HUES64 (cell line): Measurements from ENCODE around the gene PAK4.
"Not testable (repeated sequence)": the region's sequence is repeated elsewhere in the genome, so short reads cannot be mapped to it uniquely, and the experiment has no call there.

ENCODE experiments used
- H3K27ac ChIP-seq: 2 replicates; pipeline ENCODE4 v1.7.0; 2013; ENCODE audit warnings: low read depth, low read length, inconsistent platforms
- H3K27me3 ChIP-seq: 2 replicates; pipeline ENCODE4 v1.6.1; 2013; ENCODE audit warnings: mild to moderate bottlenecking, low read length; ENCODE audit not compliant: insufficient read depth
- H3K36me3 ChIP-seq: 2 replicates; pipeline ENCODE4 v1.6.1; 2013; ENCODE audit warnings: mild to moderate bottlenecking, low read length; ENCODE audit not compliant: insufficient read depth
- H3K4me1 ChIP-seq: 2 replicates; pipeline ENCODE4 v1.6.1; 2013; ENCODE audit warnings: mild to moderate bottlenecking, low read length, moderate library complexity; ENCODE audit not compliant: insufficient read depth
- H3K4me3 ChIP-seq: 2 replicates; pipeline ENCODE4 v1.5.1; 2013; ENCODE audit warnings: mild to moderate bottlenecking, low read length, moderate library complexity
- H3K9ac ChIP-seq: 2 replicates; pipeline ENCODE4 v1.6.1; 2013; ENCODE audit warnings: mild to moderate bottlenecking, low read depth, low read length
- H3K9me3 ChIP-seq: 2 replicates; pipeline ENCODE4 v1.6.1; 2013; ENCODE audit warnings: low read depth, low read length; ENCODE audit not compliant: insufficient read depth
- WGBS: fragments of 150-250, 120-280 bp; methylation state at CpG from one replicate; pipeline ENCODE4 v1.1.7; 2013; ENCODE audit warnings: missing lambda C conversion rate; 5-methylcytosine and 5-hydroxymethylcytosine counted together

Gene PAK4

DNA sequence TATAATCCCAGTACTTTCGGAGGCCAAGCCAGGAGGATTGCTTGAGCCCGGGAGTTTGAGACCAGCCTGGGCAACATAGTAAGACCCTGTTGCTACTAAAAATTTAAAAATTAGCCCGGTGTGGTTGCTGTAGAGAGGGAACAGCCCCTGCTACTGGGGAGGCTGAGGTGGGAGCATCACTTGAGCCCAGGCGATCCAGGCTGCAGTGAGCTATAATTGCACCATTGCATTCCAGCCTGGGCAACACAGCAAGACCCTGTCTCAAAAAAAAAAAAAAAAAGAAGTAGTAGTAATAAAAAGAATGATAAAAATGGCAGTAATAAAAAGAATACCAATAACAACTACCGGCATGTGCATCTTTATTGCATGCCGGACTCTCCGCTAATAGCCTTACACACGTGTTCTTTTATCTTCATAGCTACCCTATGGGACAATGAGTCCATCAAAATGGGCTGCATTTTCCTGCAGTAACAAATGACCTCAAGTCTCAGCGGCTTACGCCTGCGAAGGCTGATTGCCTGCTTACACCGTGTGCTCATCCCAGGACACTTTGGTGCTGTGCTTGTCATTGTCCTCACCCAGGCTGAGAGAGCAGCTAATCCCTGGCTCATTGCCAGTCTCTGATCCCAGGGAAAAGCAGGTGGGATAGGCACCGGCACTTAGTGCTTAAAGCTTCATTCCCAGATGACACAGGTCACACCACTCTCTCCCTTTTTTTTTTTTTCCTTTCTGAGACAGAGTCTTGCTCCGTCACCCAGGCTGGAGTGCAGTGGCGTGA lies 92.8 kb downstream of the PAK4 start:
- WGBS = 90% methylated on average over 15 of the region's 15 CpGs
- Histone ChIP-seq H3K36me3 (no peaks in the 10 kb centered on the region), H3K4me1 (no peaks in the 10 kb centered on the region), H3K4me3 (no peak overlapping the region), H3K27ac (no peak overlapping the region), H3K9me3 (no peaks in the 10 kb centered on the region), H3K27me3 (peaks cover 14% of the 10 kb centered on the region; the same call in 1 of the 2 replicates), H3K9ac (no peak overlapping the region)

DNA sequence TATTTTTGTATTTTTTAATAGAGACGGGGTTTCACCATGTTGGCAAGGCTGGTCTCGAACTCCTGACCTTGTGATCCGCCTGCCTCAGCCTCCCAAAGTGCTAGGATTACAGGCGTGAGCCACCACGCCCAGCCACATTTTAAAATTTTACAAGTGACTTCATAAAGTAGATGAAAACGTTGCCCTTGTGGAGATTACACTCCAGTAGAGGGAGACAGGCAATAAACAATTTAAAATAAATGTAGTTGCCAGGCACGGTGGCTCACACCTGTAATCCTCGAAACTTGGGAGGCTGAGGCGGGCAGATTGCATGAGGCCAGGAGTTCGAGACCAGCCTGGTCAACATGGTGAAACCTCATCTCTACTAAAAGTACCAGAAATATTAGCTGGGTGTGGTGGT lies 93.5 kb downstream of the PAK4 start:
- not testable (repeated sequence) for H3K4me3 ChIP-seq, H3K4me1 ChIP-seq, H3K36me3 ChIP-seq, H3K27ac ChIP-seq, H3K9ac ChIP-seq, H3K9me3 ChIP-seq
- H3K27me3 ChIP-seq = peaks cover 14% of the 10 kb centered on the region; the same call in 1 of the 2 replicates
- WGBS = 81% methylated on average over 10 of the region's 10 CpGs

DNA sequence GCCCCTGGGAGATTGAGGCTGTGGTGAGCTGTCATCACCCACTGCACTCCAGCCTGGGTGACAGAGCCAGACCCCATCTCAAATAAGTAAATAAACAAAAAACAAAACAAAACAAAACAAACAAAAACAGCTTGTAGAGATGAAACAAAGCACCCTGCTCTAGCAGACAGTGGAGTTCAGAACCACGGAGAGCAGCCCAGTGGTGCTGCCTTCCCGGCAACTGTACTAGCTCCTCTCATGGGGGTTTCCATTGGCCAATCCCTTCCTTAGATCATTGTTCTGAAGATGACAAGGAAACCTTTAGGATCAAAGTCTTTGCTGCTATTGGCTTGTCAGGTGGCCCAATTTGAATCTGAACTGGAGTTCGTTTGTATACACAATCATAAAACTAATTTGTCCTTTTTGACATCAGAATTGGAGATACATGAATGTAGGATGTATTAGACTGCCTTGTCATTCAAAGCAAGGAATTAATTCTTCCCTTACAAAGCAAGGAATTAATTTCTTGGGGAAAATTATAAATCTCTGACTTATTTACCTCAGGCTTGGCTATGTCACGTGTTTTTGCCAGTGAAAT lies 98.2 kb downstream of the PAK4 start:
- Histone ChIP-seq H3K9me3 (no peaks in the 10 kb centered on the region), H3K27ac (no peak overlapping the region), H3K4me1 (no peaks in the 10 kb centered on the region), H3K4me3 (no peak overlapping the region), H3K27me3 (peaks cover 20% of the 10 kb centered on the region; the same call in 1 of the 2 replicates), H3K9ac (no peak overlapping the region), H3K36me3 (no peaks in the 10 kb centered on the region)
- 32% methylated on average over 3 of the region's 4 CpGs for WGBS

DNA sequence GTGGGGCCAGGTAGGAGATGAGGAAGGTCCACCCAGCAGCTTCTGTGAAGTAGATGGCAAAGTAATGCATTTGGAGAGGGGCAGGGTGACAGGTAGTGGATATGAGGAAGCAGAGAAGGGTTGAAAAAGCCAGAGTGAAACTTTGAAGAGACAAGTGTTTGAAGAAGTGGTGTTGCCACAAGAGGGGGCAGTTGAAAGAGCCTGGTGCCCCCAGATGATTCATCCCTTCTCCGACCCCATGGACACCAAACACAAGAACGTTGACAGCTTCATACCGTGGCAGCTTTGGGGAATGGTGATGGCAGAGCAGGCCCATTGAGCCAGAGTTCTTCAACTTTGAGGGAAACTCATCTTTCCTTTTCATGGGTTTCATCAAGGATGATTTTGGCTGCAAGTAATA lies 99.3 kb downstream of the PAK4 start:
- Histone ChIP-seq H3K9me3 (no peaks in the 10 kb centered on the region), H3K36me3 (no peaks in the 10 kb centered on the region), H3K9ac (no peak overlapping the region), H3K27me3 (peaks cover 18% of the 10 kb centered on the region; the same call in 1 of the 2 replicates), H3K4me1 (no peaks in the 10 kb centered on the region), H3K4me3 (no peak overlapping the region), H3K27ac (no peak overlapping the region)
- 24% methylated on average over 3 of the region's 3 CpGs for WGBS
